NCI-H774 (cell line): Measurements from ENCODE around the gene IGF2BP1.
A peak's percentile ranks its signal among the peaks of the same experiment; 100 is the strongest.
"Not testable (repeated sequence)": the region's sequence is repeated elsewhere in the genome, so short reads cannot be mapped to it uniquely, and the experiment has no call there.

Experiments
- DNase-seq: peaks from one replicate; lab custom pipeline; 2025; lab: John Stamatoyannopoulos, UW

IGF2BP1 gene

DNA sequence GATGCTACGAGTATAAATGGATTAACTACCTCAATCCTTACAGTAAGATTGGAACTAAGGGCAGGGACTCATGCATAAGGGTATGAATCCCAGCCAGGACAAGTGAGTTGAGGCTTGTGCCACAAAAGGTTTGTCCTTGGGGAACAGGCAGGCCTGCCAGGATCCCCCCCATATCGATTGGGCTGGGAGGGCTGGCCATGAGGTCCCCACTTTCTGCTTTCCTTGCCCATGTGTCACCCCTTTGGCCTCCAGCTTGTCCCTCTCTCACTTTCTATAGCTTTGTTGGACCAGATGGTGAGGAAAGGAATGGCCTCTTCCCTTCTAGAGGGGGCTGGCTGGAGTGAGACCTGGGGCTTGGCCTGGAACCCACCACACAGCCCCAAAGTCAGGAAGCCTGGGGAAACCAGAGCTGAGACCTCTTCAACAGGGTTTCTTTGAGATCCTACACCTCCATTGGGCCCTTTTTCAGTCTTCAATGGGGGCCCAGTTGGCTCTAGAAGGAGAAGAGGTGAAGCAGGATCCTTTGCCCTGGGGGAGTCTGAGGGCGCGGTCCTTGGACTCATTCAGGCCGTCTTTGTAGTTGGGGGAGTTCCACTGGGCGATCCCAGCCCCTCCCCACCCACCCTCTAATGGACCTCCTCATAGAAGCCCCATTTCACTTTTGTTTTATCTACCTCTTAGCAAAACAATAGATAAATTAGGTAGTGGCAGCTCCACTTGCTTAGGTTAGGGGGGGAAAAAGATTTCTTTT, 57.3 kb downstream of the IGF2BP1 start:
- no peak for DNase-seq

DNA sequence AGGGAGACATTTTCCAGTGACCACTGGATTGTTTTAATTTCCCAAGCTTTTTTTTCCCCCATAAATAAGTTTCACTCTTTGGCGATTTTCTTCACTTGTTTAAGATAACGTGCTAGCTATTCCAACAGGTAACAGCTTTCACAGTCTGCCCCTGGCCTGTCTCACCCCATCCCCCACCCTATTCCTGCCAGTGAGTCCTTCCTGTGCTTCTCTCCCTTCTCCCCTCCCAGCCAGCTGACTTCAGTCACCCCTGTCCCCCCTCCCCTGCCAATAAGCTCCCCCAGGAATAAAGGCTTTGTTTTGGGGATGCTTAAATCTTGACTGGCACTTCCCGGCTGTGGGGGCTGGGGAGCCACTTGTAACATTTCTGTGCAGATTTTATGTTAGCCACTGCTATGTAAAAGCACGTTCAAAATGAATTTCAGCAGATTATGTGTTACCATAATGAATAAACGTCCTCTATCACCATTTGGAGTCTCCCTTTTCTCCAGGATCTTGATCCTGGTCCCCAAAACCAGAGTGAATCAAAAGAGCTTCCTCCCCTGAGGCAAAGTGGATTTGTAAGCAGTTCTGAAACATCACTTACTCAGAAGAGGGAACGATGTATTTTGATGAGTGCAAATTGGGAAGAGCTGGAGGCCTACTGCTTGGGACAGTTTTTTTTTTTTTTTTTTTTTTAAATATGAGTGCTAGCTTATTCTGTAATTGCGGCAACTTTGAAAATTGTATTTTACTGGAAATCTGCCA, 58.2 kb downstream of the IGF2BP1 start:
- no peak for DNase-seq

DNA sequence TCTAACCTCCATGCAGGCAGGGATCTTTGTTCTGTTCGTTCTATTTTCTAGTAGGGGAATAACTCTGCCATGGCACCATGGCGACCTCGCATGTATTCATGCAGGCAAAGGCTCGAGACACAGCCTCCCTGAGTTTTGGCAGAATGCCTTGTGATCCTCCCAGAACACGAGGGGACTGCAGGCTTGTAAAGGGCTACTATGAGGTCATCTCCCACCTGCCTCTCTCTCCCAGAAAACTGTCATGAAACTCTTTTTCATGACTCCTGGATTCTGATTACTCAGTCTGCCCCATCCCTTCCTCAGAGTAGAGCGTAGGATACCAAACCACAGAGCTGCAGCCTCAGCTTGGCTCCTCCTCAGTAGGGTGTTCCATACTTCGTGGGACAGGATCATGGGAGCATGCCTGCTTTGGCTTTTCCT, 64.3 kb downstream of the IGF2BP1 start:
- no peak for DNase-seq

DNA sequence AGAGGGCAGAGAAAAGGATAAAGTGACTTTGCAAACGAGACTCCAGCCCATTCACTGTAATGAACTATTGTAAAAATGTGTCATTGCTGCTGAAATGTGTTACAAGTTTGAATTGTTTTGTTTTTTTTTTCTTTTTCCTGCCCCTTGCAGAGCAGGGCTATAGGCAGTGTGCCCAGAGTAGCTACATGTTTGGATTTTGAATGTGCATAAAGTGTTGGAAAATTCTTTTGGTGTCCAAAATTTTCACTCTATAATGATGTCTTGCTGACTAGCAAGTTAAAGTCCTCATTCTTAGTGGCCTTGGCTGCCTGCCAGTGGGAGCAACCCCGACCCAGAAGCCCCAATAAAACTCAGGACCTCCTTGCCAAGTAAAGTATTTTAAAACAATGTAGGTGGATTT, 66.5 kb downstream of the IGF2BP1 start:
- no peak for DNase-seq

DNA sequence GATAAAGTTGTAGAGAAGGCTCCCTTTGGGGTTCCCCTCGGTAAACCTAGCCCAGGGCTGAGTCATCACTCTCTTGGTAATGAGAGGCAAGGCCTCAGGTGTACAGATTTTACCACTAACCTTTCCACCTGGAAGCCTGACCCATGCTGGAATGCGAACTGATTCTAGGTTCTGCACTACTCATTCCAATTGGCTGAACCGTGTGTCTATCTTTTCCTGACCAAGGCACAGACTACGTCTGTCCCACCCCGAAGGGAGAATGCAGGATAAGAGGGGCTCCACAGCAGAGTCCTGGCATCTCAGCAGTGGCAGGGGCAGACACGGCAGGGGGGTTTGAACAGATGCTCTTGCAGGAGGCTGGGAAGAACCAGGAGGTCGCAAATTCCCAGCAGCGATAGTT, 70.0 kb downstream of the IGF2BP1 start:
- no peak for DNase-seq

DNA sequence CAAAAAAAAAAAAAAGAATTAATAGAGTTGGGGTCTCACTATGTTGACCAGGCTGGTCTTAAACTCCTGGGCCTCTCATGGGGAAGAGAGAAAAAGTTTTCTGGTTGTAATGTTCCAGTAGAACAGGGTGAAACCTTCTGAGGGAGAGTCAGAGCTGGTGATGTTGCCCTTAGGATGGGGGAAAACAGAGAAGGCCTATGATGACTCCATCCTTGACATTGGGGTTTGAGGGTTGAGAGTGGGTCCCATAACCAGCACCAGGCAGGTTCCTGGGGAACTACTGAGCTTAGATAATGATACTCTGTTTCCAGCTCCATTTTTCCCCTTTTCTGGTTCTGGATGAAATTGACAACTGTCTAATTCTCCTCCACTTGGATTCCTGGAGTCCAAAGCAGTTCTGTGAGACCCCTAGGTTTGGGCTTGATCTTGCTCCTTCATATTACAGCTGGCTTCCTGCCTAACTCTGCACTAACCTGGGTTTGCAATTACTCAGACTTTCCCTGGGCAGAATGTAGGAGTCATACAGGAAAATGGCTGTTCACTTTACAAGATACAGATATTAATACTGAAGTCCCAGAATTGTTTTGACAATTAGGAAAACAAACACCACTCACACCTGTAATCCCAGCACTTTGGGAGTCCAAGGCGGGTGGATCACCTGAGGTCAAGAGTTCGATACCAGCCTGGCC, 72.5 kb downstream of the IGF2BP1 start:
- DNase-seq = no peak

DNA sequence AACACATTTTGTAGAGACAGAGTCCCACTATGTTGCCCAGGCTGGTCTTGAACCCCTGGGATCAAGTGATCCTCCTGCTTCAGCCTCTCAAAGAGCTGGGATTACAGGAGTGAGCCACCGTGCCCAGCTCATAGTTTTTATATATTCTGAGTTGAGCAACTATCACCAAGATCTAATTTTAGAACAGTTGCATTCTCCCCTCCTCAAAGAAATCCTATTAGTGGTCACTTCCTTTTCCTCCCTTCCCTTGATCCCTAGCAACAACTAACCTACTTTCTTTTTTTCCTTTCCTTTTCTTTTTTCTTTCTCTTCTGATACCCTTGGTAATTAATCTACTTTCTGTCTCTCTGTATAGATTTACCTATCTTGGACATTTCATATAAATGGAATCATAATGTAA, 73.9 kb downstream of the IGF2BP1 start:
- no peak for DNase-seq

DNA sequence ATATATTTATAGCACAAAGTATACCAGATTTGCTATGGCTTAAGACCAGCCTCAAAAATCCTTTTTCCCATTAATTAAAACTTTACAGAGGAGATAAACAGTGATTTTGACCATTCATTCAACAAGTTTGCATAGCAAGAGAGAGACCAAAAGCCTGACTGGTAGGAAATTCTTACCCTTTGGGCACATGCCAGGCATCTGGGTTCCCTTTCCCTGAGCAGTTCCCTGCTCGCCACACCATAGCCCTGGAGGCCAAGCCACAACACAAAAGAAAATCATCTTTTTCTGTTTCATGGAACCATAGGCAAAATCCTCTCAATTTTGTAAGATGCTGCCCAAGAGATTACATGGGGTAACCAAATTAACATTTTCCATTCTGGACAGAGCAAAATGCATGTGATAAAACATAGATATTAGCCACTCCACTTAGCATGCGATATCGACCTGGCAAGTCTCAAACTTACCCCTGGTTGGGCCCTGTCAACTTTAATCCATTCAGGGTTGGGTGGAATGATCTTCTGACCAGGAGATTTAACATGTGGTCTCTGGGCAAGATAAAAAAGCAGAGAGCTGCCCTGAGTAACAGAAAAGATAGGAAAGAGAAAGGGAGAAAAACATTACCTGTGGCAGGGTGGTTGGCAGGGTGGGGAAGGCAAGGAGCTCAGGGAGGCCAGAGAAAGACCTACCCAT, 77.8 kb downstream of the IGF2BP1 start:
- no peak for DNase-seq

DNA sequence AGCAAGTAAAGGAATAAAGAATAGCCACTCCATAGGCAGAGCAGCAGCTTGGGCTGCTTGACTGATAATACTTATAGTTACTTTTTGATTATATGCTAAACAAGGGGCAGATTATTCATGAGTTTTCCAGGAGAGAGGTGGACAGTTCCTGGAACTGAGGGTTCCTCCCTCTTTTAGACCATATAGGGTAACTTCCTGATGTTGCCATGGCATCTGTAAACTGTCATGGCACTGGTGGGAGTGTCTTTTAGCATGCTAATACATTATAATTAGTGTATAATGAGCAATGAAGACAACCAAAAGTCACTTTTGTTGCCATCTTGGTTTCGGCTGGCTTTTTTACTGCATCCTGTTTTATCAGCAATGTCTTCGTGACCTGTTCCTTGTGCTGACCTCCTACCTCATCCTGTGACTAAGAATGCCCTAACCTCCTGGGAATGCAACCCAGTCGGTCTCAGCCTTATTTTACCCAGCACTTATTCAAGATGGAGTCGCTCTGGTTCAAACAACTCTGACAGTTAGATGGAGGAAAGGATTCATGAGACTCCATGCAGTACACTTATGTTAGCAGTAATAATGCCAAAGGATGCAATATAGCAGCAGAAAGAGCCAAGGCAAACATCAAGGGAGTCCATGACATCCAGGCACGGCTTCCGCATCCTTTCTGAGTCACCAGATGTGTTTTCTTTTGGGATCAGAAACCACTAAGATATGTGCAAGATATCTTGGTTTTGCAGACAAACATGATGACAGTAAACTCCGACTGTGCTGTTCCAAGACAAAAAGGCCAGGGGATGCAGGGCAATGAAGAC, 79.6 kb downstream of the IGF2BP1 start:
- no peak for DNase-seq

DNA sequence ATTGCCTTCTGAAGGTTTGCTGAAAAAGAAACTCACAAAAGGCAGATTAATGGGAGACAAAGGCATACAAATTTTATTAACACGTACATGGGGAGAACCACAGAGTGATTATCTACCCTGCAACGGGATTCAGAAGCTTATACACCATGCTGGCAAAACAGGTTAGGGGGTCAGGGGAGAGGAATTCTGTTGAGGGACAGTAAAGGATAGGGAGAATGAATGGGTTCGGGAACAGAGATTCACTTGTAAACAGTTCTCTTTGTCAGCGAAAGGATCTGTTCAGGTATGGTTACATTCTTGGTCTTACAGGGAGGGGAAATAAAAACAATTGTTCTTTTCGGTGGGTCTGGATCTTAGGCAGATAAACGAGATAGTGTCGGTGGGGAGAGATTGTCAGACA, 81.1 kb downstream of the IGF2BP1 start:
- DNase-seq = no peak

DNA sequence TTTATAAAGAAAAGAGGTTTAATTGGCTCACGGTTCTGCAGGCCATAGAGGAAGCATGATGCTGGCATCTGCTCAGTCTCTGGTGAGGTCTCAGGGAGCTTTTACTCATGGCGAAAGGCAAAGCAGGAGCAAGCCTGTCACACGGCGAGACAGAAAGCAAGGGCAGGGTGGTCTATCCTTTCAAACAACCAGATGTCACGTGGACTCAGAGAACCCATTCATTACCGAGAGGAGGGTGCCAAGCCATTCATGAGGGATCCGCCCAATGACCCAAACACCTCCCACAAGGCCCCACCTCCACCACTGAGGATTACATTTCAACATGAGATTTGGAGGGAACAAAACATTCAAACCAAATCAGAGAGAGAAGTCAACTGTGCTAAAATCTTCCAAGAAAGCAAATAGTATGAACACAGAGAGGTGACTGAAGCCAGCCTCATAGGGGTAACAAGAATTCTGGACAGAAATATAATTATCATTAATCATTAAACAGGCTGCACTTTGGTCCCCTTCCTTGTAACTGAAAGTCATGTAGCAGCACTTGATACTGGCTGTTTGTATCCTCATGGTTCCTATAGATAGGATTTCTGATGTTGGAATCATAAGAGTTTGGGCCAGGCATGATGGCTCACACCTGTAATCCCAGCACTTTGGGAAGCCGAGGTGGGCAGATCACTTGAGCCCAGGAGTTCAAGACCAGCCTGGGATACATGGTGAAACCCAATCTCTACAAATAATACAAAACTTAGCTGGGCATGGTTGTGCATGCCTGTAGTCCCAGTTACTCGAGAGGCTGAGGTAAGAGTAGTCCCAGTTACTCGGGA, 82.9 kb downstream of the IGF2BP1 start:
- no peak for DNase-seq

DNA sequence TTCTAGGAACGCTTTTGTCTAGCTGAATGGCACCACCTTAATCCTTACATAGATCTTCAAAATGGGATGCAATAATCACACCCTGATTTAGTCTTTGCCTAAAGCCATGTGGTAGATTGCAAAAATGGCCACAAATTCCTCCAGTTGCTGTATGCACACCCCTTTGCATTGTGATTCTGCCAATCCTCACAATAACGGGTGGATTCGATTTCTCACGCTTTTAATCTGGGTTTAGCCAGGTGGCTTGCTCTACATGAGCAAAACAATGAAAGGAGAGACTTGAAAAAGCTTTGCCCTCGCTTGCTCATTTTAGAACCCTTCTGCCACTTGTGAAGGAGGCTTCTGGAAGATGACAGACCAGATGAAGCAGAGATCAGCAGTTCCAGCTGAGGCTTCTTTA, 85.0 kb downstream of the IGF2BP1 start:
- DNase-seq = no peak

DNA sequence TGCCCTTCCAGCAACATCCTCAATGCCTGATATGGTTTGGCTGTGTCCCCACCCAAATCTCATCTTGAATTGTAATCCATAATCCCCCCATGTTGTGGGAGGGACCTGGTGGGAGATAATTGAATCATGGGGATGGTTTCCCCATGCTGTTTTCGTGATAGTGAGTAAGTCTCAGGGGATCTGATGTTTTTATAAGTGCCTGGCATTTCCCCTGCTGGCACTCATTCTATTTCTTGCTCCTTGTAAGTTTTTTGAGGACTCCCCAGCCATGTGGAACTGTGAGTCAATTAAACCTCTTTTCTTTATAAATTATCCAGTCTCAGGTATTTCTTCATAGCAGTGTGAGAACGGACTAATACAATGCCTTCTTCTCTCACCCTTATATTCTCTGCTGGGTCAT, 87.9 kb downstream of the IGF2BP1 start:
- DNase-seq = not testable (repeated sequence)

DNA sequence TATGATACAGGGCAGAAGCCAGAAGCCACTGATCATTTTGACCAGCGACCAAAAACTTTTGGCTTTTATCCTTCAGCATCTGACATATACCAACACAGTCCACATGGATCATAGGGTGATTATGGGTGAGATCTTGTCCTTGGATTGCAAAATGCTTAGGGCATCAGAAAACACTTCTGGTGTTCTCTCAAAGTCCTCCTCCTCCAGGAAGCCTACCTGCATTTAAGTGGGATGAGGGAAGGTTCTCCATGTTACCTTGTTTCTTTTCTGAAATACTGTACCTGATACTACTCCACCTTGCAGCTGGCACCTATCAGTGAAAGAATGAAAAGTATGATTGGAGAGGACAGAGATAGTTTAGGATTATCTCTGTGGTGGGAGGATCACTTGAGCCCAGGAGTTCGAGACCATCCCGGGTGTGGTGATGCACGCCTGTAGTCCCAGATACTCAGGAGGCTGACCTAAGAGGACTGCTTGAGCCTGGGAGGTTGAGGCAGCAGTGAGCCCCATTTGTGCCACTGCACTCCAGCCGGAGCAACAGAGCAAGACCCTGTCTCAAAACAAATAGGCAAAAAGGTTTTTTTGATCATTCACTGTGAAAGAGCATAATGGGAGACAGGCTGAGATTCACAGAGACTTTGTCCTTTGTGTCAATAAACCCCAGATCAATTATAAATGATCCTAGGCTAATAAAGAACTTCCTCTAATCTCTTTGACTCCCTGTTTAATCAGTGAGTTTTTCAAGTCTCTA, 88.6 kb downstream of the IGF2BP1 start:
- no peak for DNase-seq

DNA sequence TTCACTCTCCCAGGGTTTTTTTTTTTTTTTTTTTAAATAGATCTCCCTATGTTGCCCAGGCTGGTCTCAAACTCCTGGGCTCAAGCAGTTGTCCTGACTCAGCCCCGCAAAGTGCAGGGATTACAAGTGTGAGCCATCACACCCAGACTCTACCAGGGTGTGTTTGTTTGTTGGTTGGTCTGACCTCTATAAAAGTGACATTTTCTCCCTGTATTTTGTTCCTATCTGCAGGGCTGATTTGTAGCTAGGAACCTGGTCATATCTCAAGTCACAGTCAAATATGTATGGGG, 89.1 kb downstream of the IGF2BP1 start:
- no peak for DNase-seq

DNA sequence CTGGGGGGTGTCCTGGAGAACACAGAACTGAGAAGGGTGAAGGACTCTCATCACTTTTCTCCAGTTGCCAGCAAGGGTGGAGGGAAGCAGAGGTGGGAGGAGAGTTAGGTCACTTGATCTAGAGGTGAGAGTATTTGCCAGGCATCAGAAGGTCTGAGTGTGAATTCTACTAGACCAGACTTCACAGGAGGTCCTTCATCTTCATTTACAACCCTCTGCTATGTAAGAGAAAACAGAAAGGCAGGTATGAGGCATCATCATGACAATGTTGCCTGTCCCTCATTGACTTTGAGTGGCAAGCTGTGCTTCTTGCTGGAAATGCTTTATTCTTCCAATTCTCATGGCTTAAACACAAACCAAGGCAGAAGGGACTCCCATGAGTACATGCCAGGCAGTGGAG, 89.5 kb downstream of the IGF2BP1 start:
- no peak for DNase-seq

DNA sequence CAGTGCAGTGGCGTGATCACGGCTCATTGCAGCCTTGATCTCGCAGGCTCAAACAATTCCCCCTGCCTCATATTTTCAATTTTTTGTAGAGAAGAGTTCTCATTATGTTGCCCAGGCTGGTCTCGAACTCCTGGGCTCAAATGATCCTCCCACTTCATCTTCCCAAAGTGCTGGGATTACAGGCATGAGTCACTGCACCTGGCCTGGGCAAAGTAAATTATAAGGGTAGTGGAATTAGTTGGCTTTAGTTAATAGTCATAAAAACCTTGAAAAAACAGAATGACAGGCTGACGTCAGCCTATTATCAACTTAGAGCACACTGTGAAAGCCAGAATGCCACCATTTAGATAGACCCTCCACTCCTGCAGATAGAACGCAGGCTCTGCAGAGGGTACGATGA, 91.9 kb downstream of the IGF2BP1 start:
- DNase-seq = peak; percentile 15

DNA sequence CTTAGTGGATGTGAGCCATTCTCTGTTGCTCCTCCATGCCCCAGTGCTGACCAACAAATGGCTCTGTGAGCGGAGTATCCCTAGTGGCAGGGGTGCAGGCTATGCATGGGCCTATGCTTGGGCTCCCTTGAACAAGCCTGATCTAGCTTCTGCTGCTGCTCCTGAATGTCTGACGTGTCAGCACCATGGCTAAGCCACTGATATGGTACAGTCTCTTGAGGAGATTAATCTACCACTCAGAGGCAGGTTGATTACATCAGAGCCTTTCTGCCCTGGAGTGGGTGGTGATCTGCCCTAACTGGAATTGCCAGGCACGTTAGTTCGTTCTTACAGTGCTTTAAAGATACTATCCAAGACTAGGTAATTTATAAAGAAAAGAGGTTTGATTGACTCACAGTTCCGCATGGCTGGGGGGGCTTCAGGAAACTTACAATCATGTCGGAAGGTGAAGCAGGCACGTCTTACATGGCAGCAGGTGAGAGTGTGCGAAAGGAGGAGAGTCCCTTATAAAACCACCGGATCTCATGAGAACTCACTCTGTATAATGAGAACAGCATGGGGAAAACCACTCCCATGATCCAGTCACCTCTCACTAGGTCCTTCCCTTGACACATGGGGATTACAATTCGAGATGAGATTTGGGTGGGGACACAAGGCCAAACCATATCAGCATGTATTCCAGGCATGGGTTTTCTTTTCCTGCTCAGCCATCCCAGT, 93.9 kb downstream of the IGF2BP1 start:
- DNase-seq = no peak

DNA sequence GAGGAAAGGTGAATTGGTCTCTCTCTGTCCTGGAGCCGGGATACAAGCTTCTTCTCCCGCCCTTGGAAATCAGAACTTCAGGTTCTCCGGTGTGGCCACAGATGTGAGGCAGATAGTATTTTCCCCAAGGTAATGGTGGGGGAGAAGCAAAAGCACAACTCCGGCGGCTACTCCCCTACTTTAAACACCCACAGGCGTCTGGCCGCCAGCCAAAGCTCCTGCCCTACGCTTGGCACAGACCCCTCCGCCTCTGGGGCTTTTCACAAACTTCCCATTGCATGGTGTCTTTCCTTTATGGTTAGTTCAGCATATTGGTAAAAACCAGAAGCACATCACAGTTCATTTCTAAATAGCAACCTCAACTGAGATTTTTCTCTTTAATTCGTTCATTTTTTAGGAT, 95.9 kb downstream of the IGF2BP1 start:
- DNase-seq = no peak

DNA sequence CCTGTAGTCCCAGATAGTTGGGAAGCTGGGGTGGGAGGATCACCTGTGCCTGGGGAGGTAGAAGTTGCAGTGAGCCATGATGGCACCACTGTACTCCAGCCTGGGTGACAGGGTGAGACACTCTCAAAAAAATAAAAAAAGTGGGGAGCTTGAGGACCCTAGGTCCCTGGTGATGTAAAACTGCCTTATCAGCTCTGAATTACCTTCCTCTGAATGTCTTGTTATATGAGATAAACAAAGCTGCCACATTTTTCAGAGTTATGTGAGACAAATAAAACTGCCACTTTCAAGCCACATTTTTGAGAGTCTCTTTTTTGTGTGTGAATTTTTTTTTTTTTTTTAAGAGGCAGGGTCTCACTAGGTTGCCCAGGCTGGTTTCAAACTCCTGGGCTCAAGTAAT, 103.4 kb downstream of the IGF2BP1 start:
- DNase-seq = no peak
